Stimulated activated CD4-positive, alpha-beta T cell treated with anti-CD3 and anti-CD28 coated beads, Interleukin-2, amount 100 ng/mL, for 48 hours (primary cell): ENCODE data around the gene NOL4L.
"Not testable (repeated sequence)": the region's sequence is repeated elsewhere in the genome, so short reads cannot be mapped to it uniquely, and the experiment has no call there.

Experiments
- DNase-seq, 2 donors: peaks; one replicate each; pipeline ENCODE4 v3.0.0-alpha.2; 2020

The NOL4L gene

GRCh38 chr20:32594204-32594603, 9.1 kb upstream of the NOL4L start:
- DNase-seq: no peak

- not testable (repeated sequence) for DNase-seq
Observed at GRCh38 chr20:32592616-32593015, 7.5 kb upstream of the NOL4L start.

DNA sequence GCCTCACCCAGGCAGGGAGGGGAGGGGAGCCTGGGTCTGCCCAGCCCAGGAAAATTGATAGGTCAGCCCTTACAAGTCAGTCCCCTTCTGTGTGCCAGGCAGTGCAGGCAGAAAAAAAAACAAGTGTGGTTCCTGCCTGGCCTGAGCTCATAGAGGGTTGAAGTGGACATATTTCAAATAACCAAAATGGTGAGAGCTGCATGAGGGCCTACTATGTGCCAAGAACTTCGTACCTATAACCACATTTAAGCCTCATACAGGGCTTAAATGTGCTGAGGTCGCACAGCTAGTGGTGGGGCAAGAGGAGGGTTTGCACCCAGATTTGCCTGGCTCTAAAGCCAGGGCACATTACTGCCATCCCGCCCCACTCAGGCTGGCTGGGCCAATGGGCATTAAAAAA, 6.9 kb upstream of the NOL4L start:
- no peak for DNase-seq

GRCh38 chr20:32589769-32590168, 4.6 kb upstream of the NOL4L start:
- DNase-seq: no peak

DNA sequence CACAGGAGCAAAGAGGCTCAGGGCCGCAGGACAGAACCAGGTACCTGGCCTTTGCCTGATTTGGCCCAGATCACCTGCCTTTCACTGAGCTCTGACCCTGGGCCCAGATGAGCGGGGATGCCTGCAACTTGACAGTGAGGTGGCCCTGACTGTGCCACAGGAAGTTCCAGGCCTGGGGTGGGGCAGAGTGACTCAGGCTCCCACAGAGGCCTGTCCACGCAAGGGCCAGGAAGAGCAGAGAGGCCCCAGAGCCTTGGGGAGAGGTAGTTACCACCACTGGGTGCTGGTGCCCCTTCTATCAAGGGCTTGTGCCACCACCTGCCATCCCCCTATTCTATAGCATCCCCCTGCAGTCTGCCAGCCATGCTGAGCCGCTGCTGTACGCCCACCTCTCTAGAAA, 4.1 kb upstream of the NOL4L start:
- no peak for DNase-seq

DNA sequence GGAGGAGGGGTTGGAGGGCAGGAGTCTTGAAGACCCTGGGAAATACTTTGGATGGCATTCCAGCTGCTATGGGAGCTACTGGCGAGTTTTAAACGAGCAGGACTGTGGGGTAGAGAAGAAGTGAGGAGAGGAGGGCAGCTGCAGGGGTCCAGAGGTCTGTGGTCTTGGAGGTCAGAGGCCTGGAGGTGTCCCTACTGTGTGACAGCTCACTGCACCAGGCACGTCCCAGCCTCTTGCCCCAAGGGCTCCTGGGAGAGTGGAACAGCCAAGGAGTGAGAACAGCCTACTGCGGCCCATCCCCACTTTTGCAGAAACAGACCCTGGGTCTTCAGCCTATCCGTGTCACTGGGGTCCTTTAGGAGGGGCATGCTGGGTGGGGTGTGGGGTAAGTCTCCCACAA, 2.9 kb upstream of the NOL4L start:
- DNase-seq: no peak

DNA sequence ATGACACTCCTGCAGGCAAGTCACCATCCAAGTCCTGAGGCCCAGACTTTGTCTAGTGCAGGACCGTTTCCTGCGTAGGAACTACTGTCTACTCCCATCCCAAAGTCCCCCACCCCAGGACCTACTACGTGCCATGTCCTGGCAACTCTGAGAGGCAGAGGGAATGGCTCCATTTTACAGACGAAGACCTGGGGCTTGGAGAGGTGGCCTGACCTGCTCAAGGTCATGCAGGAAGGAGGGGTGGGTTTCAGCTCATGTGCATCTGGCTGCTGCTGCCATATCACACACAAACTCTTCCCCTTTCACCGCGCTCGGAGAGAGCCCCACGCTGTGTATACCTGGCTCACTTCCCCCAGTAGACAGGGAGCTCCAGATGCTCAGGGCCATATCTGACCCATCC, 1.2 kb upstream of the NOL4L start:
- DNase-seq: no peak

DNA sequence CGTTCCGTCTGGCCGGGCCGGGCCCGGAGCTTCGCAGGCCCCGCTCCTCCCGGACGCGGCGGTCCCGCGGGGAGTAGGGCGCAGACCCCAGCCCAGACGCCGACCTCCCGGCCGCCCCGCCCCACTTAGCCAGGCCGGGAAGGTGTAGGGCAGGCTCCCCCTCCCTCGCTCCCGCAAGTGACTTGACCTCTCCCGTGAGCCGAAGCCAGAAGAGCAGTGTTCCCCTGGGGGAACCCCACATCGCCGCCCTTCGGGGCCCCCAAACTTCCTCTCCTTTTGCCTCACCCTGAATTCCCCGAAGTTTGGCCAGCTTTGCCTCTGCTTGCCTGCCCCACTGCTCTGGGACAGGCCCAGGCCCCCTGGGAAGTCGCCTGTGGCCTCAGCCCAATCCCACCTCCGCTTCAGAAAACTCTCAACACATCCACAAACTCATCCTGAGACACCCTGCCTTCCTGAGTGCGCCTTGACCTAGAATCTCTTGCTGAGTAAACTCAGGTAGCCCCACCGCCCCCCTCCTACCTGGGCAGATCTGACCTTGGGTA, 524 bp upstream of the NOL4L start:
- DNase-seq: no peak

DNA sequence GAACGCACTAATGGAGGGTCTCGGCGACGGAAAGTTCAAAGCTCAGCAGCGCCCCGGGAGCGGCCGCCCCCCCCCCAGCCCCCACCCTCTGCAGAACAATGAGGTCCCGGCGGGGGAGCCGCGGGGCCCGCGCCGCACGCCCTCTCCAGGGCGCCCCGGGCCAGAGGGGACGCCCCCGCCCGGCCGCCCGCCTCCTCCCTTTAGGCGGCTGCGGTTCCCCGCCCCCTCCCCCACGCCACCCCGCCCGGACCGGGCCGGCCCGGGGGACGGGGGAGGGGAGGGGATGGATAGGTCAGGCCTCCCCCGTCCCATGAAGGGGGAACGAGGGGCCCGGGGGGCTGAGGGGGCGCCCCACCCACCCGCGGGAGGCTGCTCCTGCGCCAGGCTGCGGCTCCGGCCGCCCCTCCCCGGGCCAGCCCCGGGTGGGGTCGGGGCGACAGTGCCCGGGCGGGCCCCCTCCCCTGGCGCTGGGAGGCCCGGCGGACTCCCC, 1.5 kb downstream of the NOL4L start:
- no peak for DNase-seq

GRCh38 chr20:32582659-32583580, 2.2 kb downstream of the NOL4L start:
- DNase-seq: no peak

DNA sequence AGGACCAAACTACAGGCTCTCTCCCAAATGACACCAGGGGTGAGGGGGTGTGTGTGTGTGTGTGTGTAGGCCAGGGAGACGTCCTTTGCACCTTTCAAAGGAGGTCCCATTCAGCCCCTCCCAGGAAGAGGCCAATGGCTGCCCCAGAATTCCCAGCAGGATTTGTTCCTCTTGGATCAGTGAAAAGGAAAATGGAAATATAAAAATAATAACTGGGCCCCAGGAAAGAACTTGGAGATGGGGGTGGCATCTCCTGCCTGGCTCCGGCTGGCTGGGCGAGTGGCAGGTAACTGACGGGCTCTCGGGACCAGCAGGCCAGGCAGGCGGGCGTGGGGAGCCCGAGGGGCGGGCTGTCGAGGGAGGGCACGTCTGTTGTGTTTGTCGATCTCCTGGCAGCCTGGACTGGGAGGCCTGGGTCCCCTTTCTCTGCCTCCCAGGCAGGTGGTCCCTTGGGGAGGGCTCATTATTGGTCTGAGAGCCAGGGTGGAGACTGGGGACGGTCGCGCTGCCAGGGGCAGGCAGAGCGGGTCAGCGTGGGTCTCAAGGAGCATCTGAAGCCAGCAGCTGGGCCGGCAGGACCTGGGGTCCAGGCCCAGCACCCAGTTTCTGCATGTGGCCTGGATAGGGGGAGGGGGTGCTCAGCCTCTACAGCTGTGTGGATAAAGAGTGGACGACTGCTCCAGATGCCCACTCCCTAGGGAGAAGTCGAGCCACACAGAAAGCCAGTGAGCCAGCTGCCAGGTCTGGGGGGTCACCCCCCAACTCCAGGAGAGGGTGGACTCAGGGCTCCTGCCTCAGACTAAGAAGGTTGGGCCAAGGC, 3.1 kb downstream of the NOL4L start:
- no peak for DNase-seq

DNA sequence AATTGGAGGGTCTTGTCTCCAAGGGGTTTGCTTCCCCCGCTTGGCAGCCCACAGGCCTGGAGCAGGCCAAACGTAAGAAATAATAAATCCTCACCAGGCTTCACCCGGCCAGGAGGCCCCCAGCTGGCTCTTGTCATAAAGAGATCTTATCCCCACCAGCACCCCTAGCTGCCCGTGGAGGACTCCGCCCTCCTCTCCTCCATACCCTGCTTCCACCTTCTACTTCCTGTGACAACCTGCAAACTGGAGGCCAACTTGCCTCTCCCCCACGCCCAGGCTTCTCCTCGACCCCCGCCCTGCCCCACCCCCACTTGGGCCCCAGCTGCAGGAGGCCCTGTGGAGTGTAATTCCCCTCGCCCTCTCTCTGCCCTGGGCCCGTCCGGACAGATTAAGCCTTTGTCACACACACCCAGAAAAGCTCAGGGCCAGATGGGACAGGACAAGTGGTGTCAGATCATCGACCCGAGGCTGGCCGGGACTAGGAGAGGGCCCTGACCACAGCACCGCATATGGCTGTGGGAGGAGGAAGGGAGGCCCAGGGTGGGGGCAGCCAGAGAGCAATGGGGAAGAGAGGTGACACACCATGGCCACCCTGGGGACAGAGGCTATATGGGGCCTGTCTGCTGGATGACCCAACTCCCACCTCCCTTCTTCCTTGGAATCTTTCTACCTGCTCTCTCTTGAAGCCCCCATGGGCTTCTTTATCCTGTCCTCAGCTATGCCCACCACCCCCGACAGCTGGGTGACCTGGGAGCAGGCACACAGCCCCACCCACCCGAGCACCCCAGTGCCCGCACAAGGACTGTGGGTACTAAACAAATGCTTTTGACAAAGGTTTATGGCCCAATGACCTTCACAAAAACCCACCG, 3.9 kb downstream of the NOL4L start:
- DNase-seq: no peak

DNA sequence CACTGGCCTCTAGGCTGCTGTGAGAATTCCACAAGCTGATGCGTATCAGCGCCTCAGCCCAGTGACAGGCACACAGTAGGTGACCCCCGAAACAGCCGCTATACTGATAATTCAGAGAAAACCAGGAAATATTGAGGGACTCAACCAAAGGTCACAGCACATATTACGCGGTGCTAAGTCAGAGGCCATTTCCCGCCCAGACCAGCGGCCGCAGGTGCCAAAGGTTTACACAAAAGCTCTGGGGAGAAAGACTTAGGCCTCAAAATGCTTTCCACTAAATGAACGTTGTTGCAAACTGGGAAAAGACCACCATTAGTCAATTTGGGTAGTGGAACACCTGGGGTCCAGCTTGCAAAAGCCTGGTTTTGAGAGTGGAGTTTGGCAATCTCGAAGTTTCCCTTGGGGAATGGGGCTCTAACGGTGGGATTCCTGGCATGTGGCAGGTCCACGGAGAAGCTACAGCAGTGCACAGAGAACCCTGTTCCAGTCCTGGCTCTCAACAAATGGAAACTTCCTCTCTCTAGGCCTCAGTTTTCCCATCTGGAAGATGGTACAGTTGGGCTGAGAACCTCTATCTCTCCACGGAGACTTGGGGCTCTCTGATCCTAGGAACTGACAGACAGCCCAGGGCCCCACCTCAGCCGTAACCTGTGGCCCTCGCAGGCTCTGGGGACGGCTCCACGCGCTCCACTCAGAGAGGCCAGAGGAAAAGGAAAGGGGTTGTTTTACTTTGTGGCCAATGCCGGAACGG, 4.7 kb downstream of the NOL4L start:
- no peak for DNase-seq

- no peak for DNase-seq
Observed at GRCh38 chr20:32578840-32579390, 6.2 kb downstream of the NOL4L start.

- not testable (repeated sequence) for DNase-seq
Observed at GRCh38 chr20:32578062-32578461, 7.1 kb downstream of the NOL4L start.

DNA sequence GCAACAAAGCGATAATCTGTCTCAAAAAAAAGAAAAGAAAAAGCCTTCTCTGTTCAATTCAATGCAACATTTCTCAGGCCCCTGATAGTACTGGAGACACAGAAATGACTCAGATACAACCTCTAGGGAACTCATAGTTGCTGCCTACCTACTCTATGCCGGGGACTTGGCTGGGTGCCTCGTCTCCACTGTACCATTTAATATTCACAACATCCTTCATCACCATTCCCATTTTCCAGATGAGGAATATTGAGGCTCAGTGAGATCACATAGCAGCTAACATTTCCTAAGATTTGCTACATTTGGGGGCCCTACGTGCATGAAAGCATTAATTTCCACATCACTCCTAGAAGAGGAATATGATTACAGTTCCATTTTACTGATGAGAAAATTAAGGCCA, 7.5 kb downstream of the NOL4L start:
- no peak for DNase-seq

DNA sequence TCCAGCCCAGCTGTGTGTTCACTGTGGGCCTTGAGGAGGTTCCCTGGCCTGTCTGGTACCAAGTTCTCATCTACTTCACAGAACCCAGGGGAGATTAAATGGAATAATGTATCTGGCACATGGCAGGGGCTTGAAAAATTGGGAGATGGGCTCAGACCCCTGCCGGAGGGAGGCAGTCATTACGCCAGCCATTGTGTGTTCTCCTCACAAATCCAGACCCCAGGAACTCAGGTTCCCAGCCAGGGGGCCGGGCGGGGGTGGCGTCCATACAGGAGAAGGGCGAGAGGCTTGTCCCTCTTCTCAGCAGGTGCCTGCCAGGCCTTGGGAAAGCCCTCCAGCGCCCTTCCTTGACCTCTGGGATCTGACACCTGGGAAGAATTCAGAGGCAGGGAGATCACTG, 8.1 kb downstream of the NOL4L start:
- no peak for DNase-seq

- no peak for DNase-seq
Observed at GRCh38 chr20:32576560-32576959, 8.6 kb downstream of the NOL4L start.

GRCh38 chr20:32575805-32576204, 9.3 kb downstream of the NOL4L start:
- no peak for DNase-seq

GRCh38 chr20:32575227-32575581, 9.9 kb downstream of the NOL4L start:
- DNase-seq: no peak
